HUES64 (cell line): ENCODE results near the gene PLAC1.

ENCODE experiments used
- H3K27ac ChIP-seq: 2 replicates; pipeline ENCODE4 v1.7.0; 2013; ENCODE audit warnings: low read depth, low read length, inconsistent platforms
- H3K27me3 ChIP-seq: 2 replicates; pipeline ENCODE4 v1.6.1; 2013; ENCODE audit warnings: mild to moderate bottlenecking, low read length; ENCODE audit not compliant: insufficient read depth
- H3K36me3 ChIP-seq: 2 replicates; pipeline ENCODE4 v1.6.1; 2013; ENCODE audit warnings: mild to moderate bottlenecking, low read length; ENCODE audit not compliant: insufficient read depth
- H3K4me1 ChIP-seq: 2 replicates; pipeline ENCODE4 v1.6.1; 2013; ENCODE audit warnings: mild to moderate bottlenecking, low read length, moderate library complexity; ENCODE audit not compliant: insufficient read depth
- H3K4me3 ChIP-seq: 2 replicates; pipeline ENCODE4 v1.5.1; 2013; ENCODE audit warnings: mild to moderate bottlenecking, low read length, moderate library complexity
- H3K9ac ChIP-seq: 2 replicates; pipeline ENCODE4 v1.6.1; 2013; ENCODE audit warnings: mild to moderate bottlenecking, low read depth, low read length
- H3K9me3 ChIP-seq: 2 replicates; pipeline ENCODE4 v1.6.1; 2013; ENCODE audit warnings: low read depth, low read length; ENCODE audit not compliant: insufficient read depth
- WGBS: fragments of 150-250, 120-280 bp; methylation state at CpG from one replicate; pipeline ENCODE4 v1.1.7; 2013; ENCODE audit warnings: missing lambda C conversion rate; 5-methylcytosine and 5-hydroxymethylcytosine counted together

Gene PLAC1

GRCh38 chrX:134685668-134686067 lies 27.4 kb upstream of the PLAC1 start:
- no peaks in the 10 kb centered on the region for H3K36me3 ChIP-seq
- no peaks in the 10 kb centered on the region for H3K9me3 ChIP-seq
- no peak overlapping the region for H3K9ac ChIP-seq
- H3K27ac ChIP-seq: no peak overlapping the region
- H3K4me3 ChIP-seq: no peak overlapping the region
- 98% methylated on average over 5 of the region's 5 CpGs for WGBS
- no peaks in the 10 kb centered on the region for H3K4me1 ChIP-seq
- H3K27me3 ChIP-seq: no peaks in the 10 kb centered on the region

- H3K9me3 ChIP-seq: no peaks in the 10 kb centered on the region
- no peaks in the 10 kb centered on the region for H3K27me3 ChIP-seq
- H3K4me1 ChIP-seq: no peaks in the 10 kb centered on the region
- H3K27ac ChIP-seq: no peak overlapping the region
- 100% methylated on average over 1 of the region's 1 CpG for WGBS
- no peak overlapping the region for H3K9ac ChIP-seq
- H3K4me3 ChIP-seq: no peak overlapping the region
- no peaks in the 10 kb centered on the region for H3K36me3 ChIP-seq
Observed at GRCh38 chrX:134684956-134685355, 26.7 kb upstream of the PLAC1 start.

- H3K9me3 ChIP-seq: no peaks in the 10 kb centered on the region
- no peaks in the 10 kb centered on the region for H3K36me3 ChIP-seq
- no peak overlapping the region for H3K27ac ChIP-seq
- 99% methylated on average over 3 of the region's 3 CpGs for WGBS
- no peaks in the 10 kb centered on the region for H3K4me1 ChIP-seq
- no peak overlapping the region for H3K4me3 ChIP-seq
- no peaks in the 10 kb centered on the region for H3K27me3 ChIP-seq
- no peak overlapping the region for H3K9ac ChIP-seq
Observed at GRCh38 chrX:134683351-134684005, 25.2 kb upstream of the PLAC1 start.

GRCh38 chrX:134682081-134682480 lies 23.8 kb upstream of the PLAC1 start:
- Histone ChIP-seq H3K9me3 (no peaks in the 10 kb centered on the region), H3K27ac (no peak overlapping the region)
- 87% methylated on average over 3 of the region's 4 CpGs for WGBS

GRCh38 chrX:134679644-134680043 lies 21.4 kb upstream of the PLAC1 start:
- H3K36me3 ChIP-seq: no peaks in the 10 kb centered on the region
- no peaks in the 10 kb centered on the region for H3K27me3 ChIP-seq
- no peaks in the 10 kb centered on the region for H3K9me3 ChIP-seq
- H3K4me3 ChIP-seq: no peak overlapping the region
- no peak overlapping the region for H3K27ac ChIP-seq
- H3K9ac ChIP-seq: no peak overlapping the region
- no peaks in the 10 kb centered on the region for H3K4me1 ChIP-seq
- WGBS: 96% methylated on average over 3 of the region's 3 CpGs

More at GRCh38 chrX:134682081-134682480, 23.8 kb upstream of the PLAC1 start:
- Histone ChIP-seq H3K4me1 (no peaks in the 10 kb centered on the region), H3K27me3 (no peaks in the 10 kb centered on the region), H3K9ac (no peak overlapping the region), H3K4me3 (no peak overlapping the region), H3K36me3 (no peaks in the 10 kb centered on the region)

- Histone ChIP-seq H3K9me3 (no peaks in the 10 kb centered on the region), H3K27ac (no peak overlapping the region), H3K27me3 (no peaks in the 10 kb centered on the region), H3K4me1 (no peaks in the 10 kb centered on the region), H3K36me3 (no peaks in the 10 kb centered on the region), H3K9ac (no peak overlapping the region), H3K4me3 (no peak overlapping the region)
- 87% methylated on average over 5 of the region's 5 CpGs for WGBS
Observed at GRCh38 chrX:134679221-134679620, 20.9 kb upstream of the PLAC1 start.

GRCh38 chrX:134677332-134677731 lies 19.1 kb upstream of the PLAC1 start:
- Histone ChIP-seq H3K36me3 (no peaks in the 10 kb centered on the region), H3K9ac (no peak overlapping the region), H3K4me1 (no peaks in the 10 kb centered on the region), H3K4me3 (no peak overlapping the region), H3K27me3 (no peaks in the 10 kb centered on the region), H3K27ac (no peak overlapping the region), H3K9me3 (no peaks in the 10 kb centered on the region)
- WGBS: 98% methylated on average over 4 of the region's 4 CpGs

GRCh38 chrX:134676436-134676835 lies 18.2 kb upstream of the PLAC1 start:
- WGBS: 86% methylated on average over 2 of the region's 2 CpGs
- no peaks in the 10 kb centered on the region for H3K36me3 ChIP-seq
- H3K4me1 ChIP-seq: no peaks in the 10 kb centered on the region
- no peak overlapping the region for H3K27ac ChIP-seq
- H3K4me3 ChIP-seq: no peak overlapping the region
- no peaks in the 10 kb centered on the region for H3K9me3 ChIP-seq
- no peaks in the 10 kb centered on the region for H3K27me3 ChIP-seq
- H3K9ac ChIP-seq: no peak overlapping the region

GRCh38 chrX:134673123-134673522 lies 14.9 kb upstream of the PLAC1 start:
- H3K4me1 ChIP-seq: peaks cover 9% of the 10 kb centered on the region; the same call in 1 of the 2 replicates
- H3K4me3 ChIP-seq: no peak overlapping the region
- no peaks in the 10 kb centered on the region for H3K9me3 ChIP-seq
- H3K36me3 ChIP-seq: no peaks in the 10 kb centered on the region
- H3K9ac ChIP-seq: no peak overlapping the region
- H3K27me3 ChIP-seq: no peaks in the 10 kb centered on the region
- no peak overlapping the region for H3K27ac ChIP-seq

GRCh38 chrX:134672101-134672500 lies 13.8 kb upstream of the PLAC1 start:
- H3K4me3 ChIP-seq: no peak overlapping the region
- no peaks in the 10 kb centered on the region for H3K36me3 ChIP-seq
- peaks cover 9% of the 10 kb centered on the region; the same call in 1 of the 2 replicates for H3K4me1 ChIP-seq
- H3K27me3 ChIP-seq: no peaks in the 10 kb centered on the region
- WGBS: 88% methylated on average over 3 of the region's 4 CpGs
- H3K9me3 ChIP-seq: no peaks in the 10 kb centered on the region
- H3K27ac ChIP-seq: no peak overlapping the region
- no peak overlapping the region for H3K9ac ChIP-seq

GRCh38 chrX:134671294-134671693 lies 13.0 kb upstream of the PLAC1 start:
- Histone ChIP-seq H3K4me1 (peaks cover 9% of the 10 kb centered on the region; the same call in 1 of the 2 replicates), H3K9me3 (no peaks in the 10 kb centered on the region), H3K27ac (no peak overlapping the region), H3K27me3 (no peaks in the 10 kb centered on the region), H3K36me3 (no peaks in the 10 kb centered on the region), H3K4me3 (no peak overlapping the region), H3K9ac (no peak overlapping the region)
- WGBS: 85% methylated on average over 3 of the region's 6 CpGs
